GM18519 (cell line): ENCODE data around the gene TTBK1.

Experiments
- ATAC-seq: cut with Tn5 transposase; IDR thresholded peaks from one replicate; pipeline ENCODE4 v1.9.1; 2021; ENCODE audit warnings: mild to moderate bottlenecking, moderate library complexity; ENCODE audit not compliant: unreplicated experiment, low FRiP score

Gene TTBK1

DNA sequence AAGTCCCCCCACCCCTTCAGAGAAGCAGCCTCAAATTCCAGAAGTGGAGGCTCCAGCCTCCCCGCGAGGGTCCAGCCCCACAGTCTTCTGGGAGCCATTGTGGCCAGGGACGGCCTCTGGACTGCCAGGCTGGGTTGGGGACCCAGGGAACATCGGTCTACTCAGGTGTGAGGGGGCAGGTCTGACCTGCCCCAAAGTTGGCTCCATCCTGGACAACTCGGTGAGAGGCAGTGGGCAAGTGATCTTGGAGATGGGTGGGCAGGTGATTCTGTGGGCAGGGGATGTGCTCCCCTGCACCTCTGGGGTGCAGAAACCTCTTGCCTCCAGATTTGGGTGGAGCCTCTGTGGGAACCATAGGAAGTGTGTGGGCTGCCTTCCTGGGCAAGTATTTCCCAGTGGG, 42.6 kb downstream of the TTBK1 start:
- no peak for ATAC-seq

DNA sequence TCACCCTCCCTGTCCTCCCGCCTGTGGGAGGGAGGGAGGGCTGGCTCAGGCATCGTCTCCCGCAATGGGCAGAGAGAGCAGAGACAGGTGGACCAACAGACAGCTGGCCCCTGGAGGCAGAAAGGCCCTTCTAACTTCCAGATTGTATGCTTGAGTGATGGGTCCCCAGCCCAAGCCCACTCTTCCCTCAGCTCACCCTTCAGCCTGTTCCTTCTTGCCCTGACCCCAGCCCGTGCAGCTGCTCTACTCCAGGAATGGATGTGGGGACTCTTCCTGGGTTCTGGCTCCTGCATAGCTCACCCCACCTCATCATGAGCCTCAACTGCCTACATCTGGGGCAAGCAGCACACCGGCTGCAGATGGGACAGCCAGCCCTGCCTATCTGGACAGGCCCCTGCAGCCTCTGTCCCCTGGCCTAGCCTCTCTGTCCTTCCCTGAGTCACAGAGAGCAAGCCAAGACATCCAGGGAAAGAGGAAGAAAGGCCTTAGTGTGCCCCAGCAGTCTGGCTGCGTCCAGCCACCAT, 43.2 kb downstream of the TTBK1 start:
- no peak for ATAC-seq

DNA sequence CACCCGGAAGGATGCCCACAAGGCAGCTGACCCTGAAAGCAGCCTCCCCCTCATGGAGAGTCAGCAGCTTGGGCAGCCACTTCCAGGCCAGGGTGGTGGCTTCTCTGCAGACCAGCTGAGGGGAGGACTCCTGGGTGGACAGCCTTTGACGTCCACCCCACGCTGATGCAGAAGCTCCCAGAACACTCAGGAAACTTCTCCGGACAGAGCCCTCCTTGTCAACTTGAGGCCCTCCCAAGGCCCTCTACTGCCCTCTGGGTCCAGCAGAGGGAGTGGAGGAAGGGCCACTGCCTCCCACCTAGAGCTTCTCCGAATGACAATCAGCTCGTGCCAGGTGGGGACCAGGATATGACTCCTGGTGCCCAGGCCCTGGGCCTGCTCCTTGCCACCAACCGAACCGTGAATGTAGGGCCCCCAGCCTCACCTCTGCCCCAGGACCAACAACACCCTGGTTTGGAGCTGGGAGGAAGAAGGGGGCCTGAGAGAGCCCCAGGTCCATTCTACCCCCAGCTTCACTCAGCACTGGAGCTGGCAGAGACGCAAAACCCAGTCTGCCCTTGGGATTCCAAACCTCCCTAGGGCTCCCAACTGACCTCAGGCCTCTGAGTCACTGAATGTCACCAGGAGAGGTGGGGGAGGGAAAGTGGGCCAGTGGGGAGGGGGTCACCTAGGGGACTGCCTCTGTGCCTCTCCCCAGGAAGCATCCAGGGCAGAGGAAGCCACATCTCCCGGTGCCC, 43.9 kb downstream of the TTBK1 start:
- ATAC-seq: no peak

DNA sequence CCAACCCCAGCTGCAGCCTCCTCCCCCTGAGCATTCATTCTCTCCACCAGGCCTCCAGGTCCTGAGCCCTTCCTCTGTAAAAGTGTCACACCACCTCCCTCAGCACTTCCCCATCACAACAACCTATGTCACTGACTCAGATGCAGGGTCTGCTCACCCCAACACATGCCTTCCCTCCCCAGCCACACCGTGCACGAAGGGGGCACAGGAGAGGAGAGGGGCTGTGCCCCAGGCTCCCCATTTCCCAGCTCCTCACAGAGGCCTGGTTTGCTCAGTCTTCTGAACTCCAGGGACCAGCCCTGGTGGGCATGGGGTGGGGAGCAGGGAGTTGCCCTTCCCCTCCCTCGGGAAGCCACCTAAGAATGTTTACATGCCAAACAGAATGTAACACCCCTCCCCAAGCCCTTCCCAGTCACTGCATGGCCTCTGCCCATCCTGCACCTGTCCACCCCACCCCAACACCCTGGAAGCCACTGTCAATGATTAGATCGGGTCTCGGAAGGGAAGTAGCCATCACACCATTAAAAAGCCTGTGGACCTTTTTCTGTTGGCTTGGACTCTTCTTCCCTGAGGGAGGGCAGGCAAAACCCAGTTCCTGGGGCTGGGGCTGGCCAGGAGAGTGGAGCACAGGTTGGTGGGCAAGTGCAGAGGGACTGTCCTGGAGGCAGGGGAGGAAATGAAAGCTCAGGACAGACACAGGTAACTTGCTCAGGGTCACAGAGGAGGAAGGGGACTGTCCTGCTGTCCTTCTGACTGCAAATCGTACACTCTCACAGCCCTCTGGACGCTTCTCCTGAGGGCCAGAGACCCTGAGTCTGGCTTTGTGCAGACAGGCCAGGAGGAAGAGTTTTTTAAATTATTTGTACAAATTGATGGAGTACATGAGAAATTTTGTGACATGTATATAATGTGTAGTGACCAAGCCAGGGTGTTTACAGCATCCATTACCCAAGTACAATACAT, 44.7 kb downstream of the TTBK1 start:
- no peak for ATAC-seq

DNA sequence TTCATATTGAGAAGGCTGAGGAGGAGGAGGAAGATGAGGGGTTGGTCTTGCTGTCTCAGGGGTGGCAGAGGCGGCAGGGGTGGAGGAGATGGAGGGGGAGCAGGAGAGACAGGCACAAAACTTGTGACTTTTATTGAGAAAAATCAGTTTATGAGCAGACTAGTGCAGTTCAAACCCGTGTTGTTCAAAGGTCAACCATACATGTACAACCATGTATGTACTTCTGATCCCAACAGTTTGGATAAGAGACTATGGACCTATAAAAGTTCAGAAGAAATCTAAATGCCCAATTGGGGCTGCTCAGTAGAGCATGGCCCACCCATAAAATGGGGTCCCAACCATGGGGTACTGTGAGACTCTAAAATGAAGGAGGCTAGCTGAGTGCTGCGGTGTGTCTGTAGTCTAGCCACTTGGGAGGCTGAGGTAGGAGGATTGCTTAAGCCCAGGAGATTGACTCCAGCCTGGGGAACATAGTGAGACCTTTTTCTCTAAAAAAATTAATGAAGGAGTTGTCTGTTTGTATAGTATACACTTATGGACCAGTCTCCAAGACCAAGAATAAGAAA, 47.1 kb downstream of the TTBK1 start:
- no peak for ATAC-seq

DNA sequence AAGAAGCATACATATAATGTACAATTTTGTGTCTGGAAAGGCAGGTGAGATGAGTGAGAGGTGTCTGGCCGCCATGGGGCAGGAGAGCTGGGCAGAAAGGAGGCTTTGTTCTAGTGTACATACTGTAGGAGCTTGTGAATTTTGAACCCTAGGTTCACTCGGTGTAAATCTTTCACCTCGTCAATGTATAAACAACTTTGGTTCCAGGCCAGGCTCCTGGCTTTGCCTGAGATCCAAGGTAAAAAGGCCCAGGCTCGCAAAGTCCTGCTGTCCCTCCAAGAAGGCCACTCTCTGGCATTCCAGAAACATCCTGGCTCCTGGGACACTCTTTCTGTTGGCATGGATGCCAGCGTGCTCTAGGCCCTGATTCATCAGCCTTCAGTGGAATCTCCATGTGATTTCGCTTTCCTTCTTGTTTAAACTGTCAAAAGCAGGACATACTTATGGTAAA, 47.6 kb downstream of the TTBK1 start:
- ATAC-seq: no peak

DNA sequence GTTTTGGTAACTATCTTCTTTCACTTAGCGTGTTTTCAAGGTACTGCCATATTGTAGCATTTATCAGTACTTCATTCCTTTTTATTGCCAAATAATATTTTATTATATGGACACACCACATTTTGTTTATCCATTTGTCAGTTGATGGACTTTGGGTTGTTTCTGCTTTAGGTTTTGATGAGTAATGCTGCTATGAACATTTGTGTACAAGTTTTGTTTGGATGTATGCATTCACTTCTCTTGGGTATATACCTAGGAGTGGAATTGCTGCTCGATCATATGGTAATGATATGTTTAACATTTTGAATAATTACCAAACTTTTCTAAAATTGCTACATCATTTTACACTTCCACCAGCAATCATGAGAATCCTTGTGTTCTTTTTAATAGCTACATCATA, 48.4 kb downstream of the TTBK1 start:
- no peak for ATAC-seq

DNA sequence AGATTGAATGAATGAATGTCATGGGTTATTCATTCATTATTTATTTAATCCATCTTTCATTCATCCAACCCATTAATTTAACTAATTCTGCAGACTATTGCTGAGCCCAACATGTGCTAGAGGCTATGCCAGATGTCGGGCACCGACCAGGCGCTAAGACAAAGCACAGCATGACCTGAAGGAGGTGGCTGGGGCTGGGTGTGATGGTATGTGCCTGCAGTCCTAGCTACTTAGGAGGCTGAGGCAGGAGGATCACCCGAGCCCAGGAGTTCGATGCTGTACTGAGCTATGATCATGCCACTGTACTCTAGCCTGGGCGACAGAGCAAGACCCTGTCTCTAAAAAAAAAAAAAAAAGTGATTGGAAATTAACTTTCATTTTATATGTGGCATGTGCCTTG, 49.1 kb downstream of the TTBK1 start:
- no peak for ATAC-seq

DNA sequence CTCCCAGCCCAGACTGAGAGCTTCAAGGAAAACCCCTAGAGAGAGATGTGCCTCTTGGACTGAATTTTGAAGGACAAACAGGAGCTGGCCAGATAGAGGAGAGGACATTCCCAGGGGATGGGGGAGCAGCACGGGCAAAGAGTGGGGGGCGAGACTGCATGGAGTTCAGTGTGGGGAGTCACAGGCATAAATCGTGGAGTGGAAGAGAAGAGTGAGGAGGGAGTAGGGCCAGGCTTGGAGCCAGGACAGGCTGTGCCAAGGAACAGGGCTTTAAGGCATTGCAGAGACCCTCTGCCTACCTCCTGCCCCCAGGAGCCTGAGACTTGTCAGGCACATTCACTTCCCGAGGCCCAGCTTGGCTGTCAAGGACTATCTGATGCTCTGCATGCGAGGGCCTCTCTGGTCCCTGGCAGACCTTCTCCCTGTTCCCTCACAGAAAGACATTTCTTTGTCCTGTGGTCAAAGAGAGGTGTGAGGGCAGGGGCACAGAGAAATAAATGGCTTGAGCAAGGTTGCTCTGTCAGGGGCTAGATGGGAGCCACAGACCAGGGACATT, 49.6 kb downstream of the TTBK1 start:
- ATAC-seq: no peak

DNA sequence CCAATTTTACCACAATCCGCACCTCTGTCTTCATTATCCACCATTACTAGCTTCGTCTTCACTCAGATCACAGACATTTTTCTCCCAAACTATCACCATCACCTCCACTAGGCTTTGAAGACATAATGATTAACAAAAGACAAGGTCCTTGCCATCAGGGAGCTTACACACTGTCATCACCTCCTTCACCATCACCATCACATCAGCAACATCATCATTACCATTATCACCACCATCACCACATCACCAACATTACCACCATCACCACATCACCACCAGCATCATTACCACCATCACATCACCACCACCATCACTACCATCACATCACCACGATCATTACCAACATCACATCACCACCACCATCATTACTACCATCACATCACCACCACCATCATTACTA, 50.4 kb downstream of the TTBK1 start:
- no peak for ATAC-seq

DNA sequence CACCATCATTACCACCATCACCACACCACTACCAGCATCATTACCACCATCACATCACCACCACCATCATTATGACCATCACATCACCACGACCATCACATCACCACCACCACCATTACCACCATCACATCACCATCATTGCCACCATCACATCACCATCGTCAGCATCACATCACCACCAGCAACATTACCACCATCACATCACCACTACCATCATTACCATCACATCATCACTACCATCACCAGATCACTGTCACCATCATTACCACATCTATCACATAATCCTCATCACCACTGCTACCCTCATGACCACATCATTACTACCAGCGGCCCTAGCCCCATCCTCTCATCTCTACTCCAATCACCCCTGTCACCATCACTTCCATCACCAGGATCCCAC, 51.3 kb downstream of the TTBK1 start:
- ATAC-seq: no peak

DNA sequence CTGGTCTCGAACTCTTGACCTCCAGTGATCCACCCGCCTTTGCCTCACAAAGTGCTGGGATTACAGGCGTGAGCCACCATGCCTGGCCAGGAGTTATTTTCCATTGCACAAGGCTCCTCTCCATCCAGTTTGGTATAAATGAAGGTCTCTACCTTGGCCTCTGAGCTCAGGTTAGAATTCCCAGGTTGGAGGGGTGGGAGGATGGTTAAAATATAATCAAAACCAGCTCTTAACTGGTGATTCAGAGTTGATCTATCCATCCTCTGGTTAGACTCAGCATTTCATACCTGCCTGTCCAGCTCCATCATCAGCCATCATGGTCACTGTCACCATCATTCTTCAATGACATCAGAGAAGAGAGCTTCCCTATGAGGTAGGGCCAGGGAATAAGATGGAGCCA, 52.2 kb downstream of the TTBK1 start:
- ATAC-seq: no peak

DNA sequence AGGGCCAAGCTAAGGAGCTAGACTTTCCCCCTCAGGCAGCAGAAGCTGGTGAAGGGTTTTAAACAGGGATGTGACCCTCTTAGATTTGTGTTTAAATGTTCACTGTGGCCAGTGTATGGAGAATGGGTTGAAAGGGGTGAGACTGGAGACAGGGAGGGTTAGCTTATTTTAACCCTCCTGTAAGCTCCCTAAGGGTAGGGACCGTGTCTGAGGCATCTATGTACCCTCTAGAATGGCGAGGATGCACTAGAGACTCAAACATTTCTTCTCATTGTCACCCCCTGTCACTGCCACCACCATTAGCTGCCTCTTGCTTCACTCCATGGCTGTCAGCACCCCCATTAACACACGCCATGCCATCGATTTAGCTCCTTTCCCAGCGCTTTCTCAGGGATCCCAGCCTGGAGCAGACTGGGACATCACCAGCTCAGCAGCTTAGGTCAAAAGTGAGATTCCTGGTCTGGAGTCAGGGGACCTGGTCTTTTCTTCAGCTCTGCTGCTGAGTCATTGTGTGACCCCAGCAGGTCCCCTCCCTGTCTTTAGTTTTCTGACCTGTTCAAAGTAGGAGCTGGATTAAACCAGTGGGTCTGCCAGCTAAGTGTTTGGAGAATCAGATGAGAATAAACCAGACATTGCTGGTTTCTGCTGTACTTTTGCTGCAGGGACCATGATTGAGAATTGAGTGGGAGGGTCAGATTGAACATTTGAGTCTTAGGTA, 53.7 kb downstream of the TTBK1 start:
- ATAC-seq: no peak

DNA sequence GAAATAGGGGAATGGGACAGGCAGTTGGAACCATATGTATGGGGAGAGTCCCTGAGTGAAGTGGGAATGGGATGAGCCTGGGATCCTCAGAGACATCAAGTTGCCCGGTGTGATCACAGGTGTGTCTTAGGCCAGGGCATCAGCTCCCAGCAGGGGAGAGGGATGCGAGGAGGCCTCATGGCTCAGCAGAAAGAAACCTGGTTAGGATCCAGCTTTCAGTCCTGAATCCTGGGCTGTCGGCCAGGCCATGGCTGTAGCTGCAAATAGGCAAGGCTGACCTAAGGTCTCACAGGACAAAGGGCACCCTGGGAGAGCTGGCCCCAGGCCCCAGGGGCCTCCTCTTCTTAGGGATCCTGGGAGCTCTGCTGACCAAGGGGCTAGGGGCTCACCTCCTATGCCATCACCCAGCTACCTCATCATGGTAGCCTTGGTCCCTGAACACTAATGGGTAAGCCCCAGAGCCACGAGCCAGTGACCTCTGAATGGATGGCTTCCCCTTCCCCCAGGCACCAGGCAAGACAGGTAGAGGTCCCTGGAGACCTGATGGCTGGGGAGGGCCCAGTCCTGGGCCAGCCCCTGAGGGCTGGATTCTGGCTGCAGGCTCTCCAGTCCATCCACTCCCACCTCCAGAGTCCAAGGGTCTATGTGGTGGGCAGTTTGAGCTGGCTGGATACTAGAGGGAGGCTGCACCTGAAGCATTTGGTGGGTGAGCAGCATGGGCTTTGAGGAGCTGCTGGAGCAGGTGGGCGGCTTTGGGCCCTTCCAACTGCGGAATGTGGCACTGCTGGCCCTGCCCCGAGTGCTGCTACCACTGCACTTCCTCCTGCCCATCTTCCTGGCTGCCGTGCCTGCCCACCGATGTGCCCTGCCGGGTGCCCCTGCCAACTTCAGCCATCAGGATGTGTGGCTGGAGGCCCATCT, 54.6 kb downstream of the TTBK1 start, which contains the start of gene SLC22A7:
Gene SLC22A7, plus strand, starts transcription at position 617 of the 921 bp plus-strand sequence. Its CDS starts 99 bp downstream, at position 716.
- ATAC-seq: no peak

DNA sequence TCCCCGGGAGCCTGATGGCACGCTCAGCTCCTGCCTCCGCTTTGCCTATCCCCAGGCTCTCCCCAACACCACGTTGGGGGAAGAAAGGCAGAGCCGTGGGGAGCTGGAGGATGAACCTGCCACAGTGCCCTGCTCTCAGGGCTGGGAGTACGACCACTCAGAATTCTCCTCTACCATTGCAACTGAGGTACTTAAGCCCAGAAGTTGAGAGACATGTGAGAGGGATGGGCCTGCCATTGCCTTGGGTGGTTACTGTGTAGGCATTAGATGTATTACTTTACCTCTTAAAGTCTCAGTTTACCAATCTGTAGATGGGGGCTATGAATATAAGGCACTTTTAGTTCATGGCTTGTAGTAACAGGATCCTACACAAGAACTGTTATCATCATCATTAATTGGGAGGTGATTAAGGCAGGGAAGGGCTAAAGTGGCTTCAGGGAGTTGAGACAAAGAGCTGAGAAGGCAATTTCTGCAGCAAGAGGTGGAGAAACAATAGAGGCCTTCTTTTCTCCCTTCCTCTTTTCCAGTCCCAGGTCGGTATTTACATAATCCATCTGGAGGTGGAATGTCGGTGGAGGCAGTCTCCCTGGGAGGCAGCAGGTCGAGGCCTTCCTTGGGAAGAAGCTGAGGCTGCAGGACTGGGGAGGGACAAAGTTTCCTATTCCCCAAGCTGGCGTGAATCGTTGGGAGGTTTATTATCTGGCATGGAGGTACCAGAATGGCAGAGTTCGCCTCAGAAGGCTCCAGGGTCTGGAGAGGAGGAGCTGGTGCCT, 55.5 kb downstream of the TTBK1 start:
- ATAC-seq: no peak

DNA sequence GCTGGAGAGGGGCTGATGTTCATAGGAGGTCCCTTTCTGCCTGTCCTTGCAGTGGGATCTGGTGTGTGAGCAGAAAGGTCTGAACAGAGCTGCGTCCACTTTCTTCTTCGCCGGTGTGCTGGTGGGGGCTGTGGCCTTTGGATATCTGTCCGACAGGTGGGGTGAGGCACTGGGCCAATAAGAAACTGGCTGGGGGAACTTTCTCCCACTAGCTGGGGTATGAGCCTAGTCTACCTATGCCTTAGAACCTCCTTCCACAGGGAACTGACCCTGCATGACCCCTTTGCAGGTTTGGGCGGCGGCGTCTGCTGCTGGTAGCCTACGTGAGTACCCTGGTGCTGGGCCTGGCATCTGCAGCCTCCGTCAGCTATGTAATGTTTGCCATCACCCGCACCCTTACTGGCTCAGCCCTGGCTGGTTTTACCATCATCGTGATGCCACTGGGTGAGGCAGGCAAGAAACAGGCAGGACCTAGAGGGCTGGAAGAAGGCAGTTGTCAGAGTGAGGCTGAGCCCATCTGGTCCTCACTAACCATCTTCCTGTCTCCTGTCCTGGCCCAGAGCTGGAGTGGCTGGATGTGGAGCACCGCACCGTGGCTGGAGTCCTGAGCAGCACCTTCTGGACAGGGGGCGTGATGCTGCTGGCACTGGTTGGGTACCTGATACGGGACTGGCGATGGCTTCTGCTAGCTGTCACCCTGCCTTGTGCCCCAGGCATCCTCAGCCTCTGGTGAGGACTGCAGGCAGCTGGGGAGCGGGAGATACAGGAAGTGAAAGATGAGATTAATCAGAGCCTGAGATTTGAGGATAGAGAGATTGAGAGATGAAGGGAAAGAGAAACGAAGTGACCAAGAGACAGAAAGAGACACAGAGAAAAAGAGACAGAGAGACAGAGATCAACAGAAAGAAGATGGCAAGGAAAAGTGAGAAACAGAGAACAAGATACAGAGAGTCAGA, 56.3 kb downstream of the TTBK1 start:
- ATAC-seq: no peak
